NCI-H187 (cell line): Measurements from ENCODE around the gene DCD.

Experiments used
- DNase-seq, 2 experiments: peaks; one replicate each; lab custom pipeline; 2025; lab: John Stamatoyannopoulos, UW

The DCD gene

GRCh38 chr12:54606556-54606955 is 41.6 kb downstream of the DCD start:
- no peak for DNase-seq

GRCh38 chr12:54605138-54605970 is 42.8 kb downstream of the DCD start:
- DNase-seq: no peak

GRCh38 chr12:54604436-54604835 is 43.7 kb downstream of the DCD start:
- no peak for DNase-seq

- no peak for DNase-seq
Measured at GRCh38 chr12:54603872-54604271, 44.3 kb downstream of the DCD start.

GRCh38 chr12:54603173-54603814 is 44.9 kb downstream of the DCD start:
- peak; percentile 10 to 19 for DNase-seq

GRCh38 chr12:54602661-54603060 is 45.5 kb downstream of the DCD start:
- no peak for DNase-seq

GRCh38 chr12:54601841-54602240 is 46.3 kb downstream of the DCD start:
- DNase-seq: no peak

GRCh38 chr12:54598970-54599369 is 49.2 kb downstream of the DCD start:
- DNase-seq: no peak

- DNase-seq: peak in 1 of 2 experiments; percentile 51
Measured at GRCh38 chr12:54596526-54596946, 51.6 kb downstream of the DCD start.

- DNase-seq: no peak
Measured at GRCh38 chr12:54595471-54595870, 52.7 kb downstream of the DCD start.
